ENCODE results near the gene ASXL1. TPM values are rescaled to one million over a fixed set of nuclear protein-coding genes. Genes with fewer than 3 reads are reported as not detected.

Gene ASXL1
- total and polyA plus RNA-seq, 10 donors, result 14.1 to 149 (median 96.8) TPM

DNA sequence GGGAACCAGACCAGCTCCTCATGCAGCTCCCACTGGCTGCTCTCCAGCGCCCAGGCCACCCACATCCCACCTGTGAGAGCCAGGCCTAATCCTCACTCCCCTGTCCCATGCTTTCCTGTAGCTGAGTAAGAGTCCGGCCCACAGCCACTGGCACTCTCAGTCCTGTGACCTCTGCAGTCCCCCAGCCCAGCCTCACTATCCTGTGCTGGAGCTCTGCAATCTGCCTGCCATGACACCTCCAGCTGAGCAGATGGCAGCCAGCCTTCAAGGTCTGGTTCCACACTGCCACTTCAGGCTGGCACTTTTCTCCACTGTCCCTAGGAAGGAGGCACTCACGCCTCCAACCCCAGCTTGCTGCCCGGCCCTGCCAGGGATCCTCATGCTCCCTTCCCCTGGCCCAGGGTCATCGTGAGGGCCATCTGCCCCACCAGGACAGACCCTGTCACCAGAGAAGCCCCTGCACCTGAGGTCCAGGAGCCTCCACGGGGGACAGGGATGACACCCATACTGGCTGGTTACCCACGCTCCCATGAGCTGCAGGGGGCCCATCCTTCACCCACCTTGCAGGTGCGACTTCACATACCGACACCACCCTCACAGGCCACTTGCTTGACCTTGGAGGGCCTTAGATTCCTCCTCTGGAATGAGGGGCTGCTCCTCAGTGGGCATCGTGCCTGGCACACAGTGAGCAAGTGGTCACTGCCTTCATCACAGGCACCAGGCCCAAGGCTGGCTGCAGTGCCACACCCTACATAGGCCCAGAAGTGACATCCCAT lies 100.1 kb downstream of the ASXL1 start:
- TF ChIP-seq CTCF (IDR thresholded peaks at IDR 0.05 in 8 of 11, conservative IDR thresholded peaks at IDR 0.05 in 3 of 11), result no peak
- TF ChIP-seq POLR2A (IDR thresholded peaks at IDR 0.05), result no peak
- TF ChIP-seq POLR2AphosphoS5 (IDR thresholded peaks at IDR 0.05), result no peak
- WGBS, 5 donors, result 76 to 88% (median 82%) methylated on average over 6 to 10 of the region's 10 CpGs
- no peak overlapping the region for H3K4me3 ChIP-seq
- peaks cover 0 to 62% (median 13%) of the 10 kb centered on the region in 6 donors for H3K36me3 ChIP-seq
- no peaks in the 10 kb centered on the region for H3K27me3 ChIP-seq (replicated peaks in 1 of 7)
- DNase-seq, result no peak
- H3K27ac ChIP-seq, result peak overlapping the region in 1 of 8 donors; percentile 53
- peaks cover 10 to 59% (median 28%) of the 10 kb centered on the region in 6 donors for H3K4me1 ChIP-seq
- no peaks in the 10 kb centered on the region for H3K9me3 ChIP-seq
- intact Hi-C loops (cut with DNase I; ENCODE audit: low total_unique reads), result no loop called here

GRCh38 chr20:32458837-32459220 lies 100.7 kb downstream of the ASXL1 start:
- TF ChIP-seq CTCF (IDR thresholded peaks at IDR 0.05 in 8 of 11, conservative IDR thresholded peaks at IDR 0.05 in 3 of 11) (no peak), POLR2AphosphoS5 (IDR thresholded peaks at IDR 0.05) (no peak), POLR2A (IDR thresholded peaks at IDR 0.05) (no peak)
- Histone ChIP-seq H3K36me3 (peaks cover 0 to 62% (median 10%) of the 10 kb centered on the region in 6 donors), H3K27me3 (replicated peaks in 1 of 7) (no peaks in the 10 kb centered on the region), H3K4me1 (peaks cover 10 to 62% (median 32%) of the 10 kb centered on the region in 6 donors), H3K27ac (no peak overlapping the region), H3K4me3 (no peak overlapping the region), H3K9me3 (no peaks in the 10 kb centered on the region)
- 80 to 94% (median 86%) methylated on average over 11 to 12 of the region's 12 CpGs for WGBS, 5 donors
- DNase-seq, result no peak
- intact Hi-C loops (cut with DNase I; ENCODE audit: low total_unique reads), result no loop called here

- Histone ChIP-seq H3K27ac (no peak overlapping the region), H3K27me3 (replicated peaks in 1 of 7) (no peaks in the 10 kb centered on the region), H3K4me3 (no peak overlapping the region), H3K9me3 (no peaks in the 10 kb centered on the region), H3K36me3 (peaks cover 0 to 50% (median 9%) of the 10 kb centered on the region in 6 donors), H3K4me1 (peaks cover 17 to 72% (median 44%) of the 10 kb centered on the region in 6 donors)
- WGBS, 5 donors, result 86 to 95% (median 90%) methylated on average over 15 of the region's 15 CpGs
- DNase-seq, result no peak
- intact Hi-C loops (cut with DNase I; ENCODE audit: low total_unique reads), result no loop called here
- no peak for TF ChIP-seq CTCF (IDR thresholded peaks at IDR 0.05 in 8 of 11, conservative IDR thresholded peaks at IDR 0.05 in 3 of 11)
- TF ChIP-seq POLR2AphosphoS5 (IDR thresholded peaks at IDR 0.05), result no peak
- no peak for TF ChIP-seq POLR2A (IDR thresholded peaks at IDR 0.05)
Measured at GRCh38 chr20:32460231-32460630, 102.1 kb downstream of the ASXL1 start.

GRCh38 chr20:32460683-32461320 lies 102.7 kb downstream of the ASXL1 start:
- WGBS, 5 donors, result 86 to 95% (median 92%) methylated on average over 23 to 24 of the region's 24 CpGs
- Histone ChIP-seq H3K4me3 (no peak overlapping the region), H3K27ac (no peak overlapping the region), H3K4me1 (peaks cover 21 to 72% (median 47%) of the 10 kb centered on the region in 6 donors), H3K27me3 (replicated peaks in 1 of 7) (no peaks in the 10 kb centered on the region), H3K36me3 (peaks cover 0 to 45% (median 4%) of the 10 kb centered on the region in 6 donors), H3K9me3 (no peaks in the 10 kb centered on the region)
- intact Hi-C loops (cut with DNase I; ENCODE audit: low total_unique reads), result no loop called here
- no peak for DNase-seq
- peak in 1 of 3 donors; percentile 17 for TF ChIP-seq POLR2AphosphoS5 (IDR thresholded peaks at IDR 0.05)
- TF ChIP-seq CTCF (IDR thresholded peaks at IDR 0.05 in 8 of 11, conservative IDR thresholded peaks at IDR 0.05 in 3 of 11), result no peak
- no peak for TF ChIP-seq POLR2A (IDR thresholded peaks at IDR 0.05)
